ENCODE results near the gene GRAMD2B. TPM values are rescaled to one million over a fixed set of nuclear protein-coding genes. Genes with fewer than 3 reads are reported as not detected.
"Not testable (repeated sequence)": the region's sequence is repeated elsewhere in the genome, so short reads cannot be mapped to it uniquely, and the experiment has no call there.

Gene GRAMD2B
- total RNA-seq, 6 donors from 2014 or later: 11.3 to 70.4 (median 17.7) TPM

DNA sequence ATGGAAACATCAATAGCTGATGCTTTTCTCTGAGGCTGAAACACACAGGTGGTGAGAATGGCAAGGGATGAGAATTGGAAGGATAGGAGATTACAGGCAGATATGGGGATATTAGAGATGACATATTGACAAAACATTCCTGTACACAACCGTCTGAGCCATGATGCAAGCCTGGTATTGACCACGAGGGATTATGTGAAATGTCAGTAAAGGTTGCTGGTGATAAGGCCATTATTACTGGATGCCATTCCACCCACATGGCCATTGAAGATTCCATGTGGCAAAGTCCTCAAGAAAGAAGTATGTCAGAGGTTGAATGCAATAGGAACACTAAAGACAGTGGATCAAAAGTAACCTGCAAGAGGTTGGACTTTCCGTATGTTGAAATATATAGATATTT, 15.7 kb downstream of the GRAMD2B start:
- H3K4me3 ChIP-seq: no peak overlapping the region
- no peaks in the 10 kb centered on the region for H3K27me3 ChIP-seq
- H3K36me3 ChIP-seq: peaks cover 0 to 10% (median 2%) of the 10 kb centered on the region in 4 donors
- no peak for TF ChIP-seq POLR2A (IDR thresholded peaks at IDR 0.05)
- TF ChIP-seq, protein P1, sequence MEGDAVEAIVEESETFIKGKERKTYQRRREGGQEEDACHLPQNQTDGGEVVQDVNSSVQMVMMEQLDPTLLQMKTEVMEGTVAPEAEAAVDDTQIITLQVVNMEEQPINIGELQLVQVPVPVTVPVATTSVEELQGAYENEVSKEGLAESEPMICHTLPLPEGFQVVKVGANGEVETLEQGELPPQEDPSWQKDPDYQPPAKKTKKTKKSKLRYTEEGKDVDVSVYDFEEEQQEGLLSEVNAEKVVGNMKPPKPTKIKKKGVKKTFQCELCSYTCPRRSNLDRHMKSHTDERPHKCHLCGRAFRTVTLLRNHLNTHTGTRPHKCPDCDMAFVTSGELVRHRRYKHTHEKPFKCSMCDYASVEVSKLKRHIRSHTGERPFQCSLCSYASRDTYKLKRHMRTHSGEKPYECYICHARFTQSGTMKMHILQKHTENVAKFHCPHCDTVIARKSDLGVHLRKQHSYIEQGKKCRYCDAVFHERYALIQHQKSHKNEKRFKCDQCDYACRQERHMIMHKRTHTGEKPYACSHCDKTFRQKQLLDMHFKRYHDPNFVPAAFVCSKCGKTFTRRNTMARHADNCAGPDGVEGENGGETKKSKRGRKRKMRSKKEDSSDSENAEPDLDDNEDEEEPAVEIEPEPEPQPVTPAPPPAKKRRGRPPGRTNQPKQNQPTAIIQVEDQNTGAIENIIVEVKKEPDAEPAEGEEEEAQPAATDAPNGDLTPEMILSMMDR (IDR thresholded peaks at IDR 0.05): no peak
- no peak for TF ChIP-seq POLR2AphosphoS5 (IDR thresholded peaks at IDR 0.05)
- TF ChIP-seq EP300 (IDR thresholded peaks at IDR 0.05): no peak
- ATAC-seq (ENCODE audit: low FRiP score in 2 of 2) (no peak), DNase-seq (no peak)
- no peaks in the 10 kb centered on the region for H3K4me1 ChIP-seq
- H3K27ac ChIP-seq: no peak overlapping the region
- 82 to 87% methylated on average over 3 of the region's 3 CpGs for WGBS, 2 donors
- H3K9me3 ChIP-seq: no peaks in the 10 kb centered on the region

DNA sequence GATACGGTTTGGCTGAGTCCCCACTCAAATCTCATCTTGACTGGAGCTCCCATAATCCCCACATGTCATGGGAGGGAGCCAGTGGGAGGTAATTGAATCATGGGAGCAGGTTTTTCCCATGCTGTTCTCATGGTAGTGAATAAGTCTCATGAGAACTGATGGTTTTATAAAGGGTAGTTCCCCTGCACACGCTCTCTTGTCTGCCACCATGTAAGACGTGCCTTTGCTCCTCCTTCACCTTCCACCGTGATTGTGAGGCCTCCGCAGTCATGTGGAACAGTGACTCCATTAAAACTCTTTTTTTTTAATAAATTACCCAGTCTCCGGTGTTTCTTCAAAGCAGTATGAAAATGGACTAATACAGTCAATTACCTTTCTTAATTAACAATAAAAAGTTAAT, 16.5 kb downstream of the GRAMD2B start:
- not testable (repeated sequence) for H3K4me3 ChIP-seq; H3K27ac ChIP-seq; H3K9me3 ChIP-seq; H3K4me1 ChIP-seq; ATAC-seq (ENCODE audit: low FRiP score in 2 of 2); H3K36me3 ChIP-seq; H3K27me3 ChIP-seq; DNase-seq
- WGBS, 2 donors: 93 to 95% methylated on average over 6 of the region's 6 CpGs

GRCh38 chr5:126441230-126441629, 18.0 kb downstream of the GRAMD2B start:
- H3K27me3 ChIP-seq: no peaks in the 10 kb centered on the region
- H3K27ac ChIP-seq: no peak overlapping the region
- DNase-seq (no peak), ATAC-seq (ENCODE audit: low FRiP score in 2 of 2) (no peak)
- H3K9me3 ChIP-seq: no peaks in the 10 kb centered on the region
- H3K4me3 ChIP-seq: no peak overlapping the region
- 78 to 87% methylated on average over 2 of the region's 2 CpGs for WGBS, 2 donors
- TF ChIP-seq EP300 (IDR thresholded peaks at IDR 0.05): no peak
- no peak for TF ChIP-seq POLR2AphosphoS5 (IDR thresholded peaks at IDR 0.05)
- no peak for TF ChIP-seq POLR2A (IDR thresholded peaks at IDR 0.05)
- TF ChIP-seq, protein P1 (IDR thresholded peaks at IDR 0.05): no peak
- no peaks in the 10 kb centered on the region for H3K4me1 ChIP-seq
- peaks cover 0 to 13% (median 2%) of the 10 kb centered on the region in 4 donors for H3K36me3 ChIP-seq

DNA sequence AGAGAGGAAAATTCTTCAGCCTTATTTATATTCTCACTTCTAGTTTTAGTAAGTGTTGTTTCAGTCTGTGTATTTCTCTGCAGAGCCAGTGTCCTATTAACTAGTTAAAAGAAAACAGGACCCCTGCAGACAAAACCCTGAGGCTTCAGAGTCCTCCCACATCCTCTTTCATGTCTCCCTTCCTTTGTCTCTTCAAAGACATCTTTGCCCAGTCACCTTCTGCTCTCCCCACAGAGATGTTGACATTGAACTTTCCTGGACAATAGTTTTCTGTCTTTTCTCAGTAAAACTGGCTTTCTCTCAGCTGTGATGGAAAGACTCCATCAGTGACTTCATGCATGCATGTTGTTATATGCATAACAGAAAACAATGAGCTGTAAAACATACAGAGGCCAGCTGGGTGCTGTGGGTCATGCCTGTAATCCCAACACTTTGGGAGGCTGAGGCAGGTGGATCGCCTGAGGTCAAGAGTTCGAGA, 20.2 kb downstream of the GRAMD2B start:
- Histone ChIP-seq H3K9me3 (no peaks in the 10 kb centered on the region), H3K27me3 (no peaks in the 10 kb centered on the region), H3K4me1 (no peaks in the 10 kb centered on the region), H3K36me3 (peaks cover 0 to 9% (median 2%) of the 10 kb centered on the region in 4 donors), H3K4me3 (no peak overlapping the region), H3K27ac (no peak overlapping the region)
- TF ChIP-seq EP300 (IDR thresholded peaks at IDR 0.05): no peak
- TF ChIP-seq POLR2A (IDR thresholded peaks at IDR 0.05): no peak
- TF ChIP-seq, protein P1 (IDR thresholded peaks at IDR 0.05): no peak
- no peak for TF ChIP-seq POLR2AphosphoS5 (IDR thresholded peaks at IDR 0.05)
- DNase-seq (no peak), ATAC-seq (ENCODE audit: low FRiP score in 2 of 2) (no peak)
- 86 to 91% methylated on average over 2 of the region's 2 CpGs for WGBS, 2 donors

GRCh38 chr5:126444137-126444536, 20.9 kb downstream of the GRAMD2B start:
- ATAC-seq (ENCODE audit: low FRiP score in 2 of 2): no peak
- 93 to 96% methylated on average over 2 of the region's 2 CpGs for whole genome bisulfite sequencing, 2 donors
- Histone ChIP-seq H3K27ac (no peak overlapping the region), H3K4me3 (no peak overlapping the region), H3K27me3 (no peaks in the 10 kb centered on the region), H3K36me3 (peaks cover 0 to 9% (median 0%) of the 10 kb centered on the region in 4 donors), H3K9me3 (no peaks in the 10 kb centered on the region), H3K4me1 (no peaks in the 10 kb centered on the region)
- no peak for DNase-seq
- TF ChIP-seq POLR2A (IDR thresholded peaks at IDR 0.05) (no peak), POLR2AphosphoS5 (IDR thresholded peaks at IDR 0.05) (no peak), EP300 (IDR thresholded peaks at IDR 0.05) (no peak)
- TF ChIP-seq, protein P1 (IDR thresholded peaks at IDR 0.05): no peak

Data from upper lobe of left lung (tissue), 6 donors.